Measurements from ENCODE around the gene C10orf67.
"Not testable (repeated sequence)": the region's sequence is repeated elsewhere in the genome, so short reads cannot be mapped to it uniquely, and the experiment has no call there.

C10orf67 gene

DNA sequence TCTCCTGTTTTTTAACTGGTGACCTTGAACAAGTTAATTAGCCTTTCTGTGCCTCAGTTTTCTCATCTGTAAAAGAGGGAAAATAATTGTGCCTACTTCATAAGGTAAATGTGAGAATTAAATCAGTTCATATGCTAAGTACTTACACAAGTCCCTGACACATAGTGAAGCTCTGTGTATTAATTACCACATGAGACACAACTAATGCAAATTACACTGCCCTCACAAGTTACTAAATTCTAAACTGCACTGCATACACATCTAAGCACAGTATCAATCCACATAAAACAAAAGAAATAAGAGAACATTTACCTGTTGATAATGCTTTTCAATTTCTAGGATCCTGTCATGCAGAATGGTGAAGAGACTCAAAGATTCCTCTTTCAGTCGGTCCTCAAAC is 22.5 kb downstream of the C10orf67 start:
- no peak for DNase-seq (ENCODE audit: low read depth)

DNA sequence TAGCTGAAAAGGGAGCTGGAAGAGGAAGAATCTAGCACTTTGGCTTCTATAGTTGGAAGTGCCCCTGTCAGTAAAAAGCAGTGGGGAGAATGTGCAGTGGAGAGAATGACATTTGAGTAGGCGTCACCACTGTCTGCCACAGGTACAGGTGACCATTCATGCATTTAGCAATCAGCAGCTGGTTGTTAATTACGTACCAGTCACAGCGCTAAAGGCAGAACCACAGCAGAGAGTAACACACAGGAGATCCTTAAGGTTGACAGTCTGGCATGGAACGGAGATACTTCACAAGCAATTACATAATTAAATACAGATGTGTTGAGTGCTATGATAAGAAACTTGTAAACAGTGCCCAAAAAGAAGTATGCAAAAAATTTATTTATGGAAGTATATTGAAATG is 24.8 kb downstream of the C10orf67 start:
- peak; percentile 16 for DNase-seq (ENCODE audit: low read depth)

DNA sequence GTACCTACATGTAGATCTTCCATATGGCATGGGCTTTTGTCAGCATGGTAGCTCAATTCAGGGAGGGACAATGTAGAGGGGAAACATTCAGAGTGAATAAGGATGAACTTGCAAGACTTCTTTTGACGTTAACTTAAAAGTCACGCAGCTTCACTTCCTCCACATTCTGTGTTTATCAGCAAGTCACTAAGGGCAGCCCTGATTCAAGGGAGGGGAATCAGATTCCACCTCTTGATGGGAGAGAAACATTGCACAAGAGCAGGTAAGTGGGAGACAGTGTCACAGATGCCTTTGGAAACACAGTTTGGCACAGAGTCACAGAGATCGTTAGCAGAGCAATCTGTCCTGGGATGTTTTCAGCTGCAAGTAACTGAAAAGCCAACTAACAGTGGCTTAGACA is 26.2 kb downstream of the C10orf67 start:
- DNase-seq (ENCODE audit: low read depth), result no peak

DNA sequence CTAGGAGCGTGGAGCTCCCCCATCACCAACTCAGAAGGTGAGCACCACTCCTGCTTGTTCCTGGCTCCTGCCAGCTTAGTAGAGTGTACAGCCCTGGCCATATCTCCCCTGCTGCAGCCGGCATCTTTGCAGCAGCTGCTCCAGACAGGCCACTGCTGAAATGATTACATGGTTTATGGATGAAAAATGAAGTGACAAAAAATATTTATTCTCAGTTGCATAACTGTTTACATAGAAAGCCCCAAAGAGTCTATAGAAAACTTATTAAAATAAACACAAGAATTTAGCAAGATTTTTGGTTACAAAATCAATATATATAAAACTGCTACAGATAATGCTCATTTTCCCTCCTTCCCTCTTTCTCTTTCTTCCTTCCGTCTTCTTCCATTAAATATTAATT is 27.2 kb downstream of the C10orf67 start:
- DNase-seq (ENCODE audit: low read depth), result no peak

DNA sequence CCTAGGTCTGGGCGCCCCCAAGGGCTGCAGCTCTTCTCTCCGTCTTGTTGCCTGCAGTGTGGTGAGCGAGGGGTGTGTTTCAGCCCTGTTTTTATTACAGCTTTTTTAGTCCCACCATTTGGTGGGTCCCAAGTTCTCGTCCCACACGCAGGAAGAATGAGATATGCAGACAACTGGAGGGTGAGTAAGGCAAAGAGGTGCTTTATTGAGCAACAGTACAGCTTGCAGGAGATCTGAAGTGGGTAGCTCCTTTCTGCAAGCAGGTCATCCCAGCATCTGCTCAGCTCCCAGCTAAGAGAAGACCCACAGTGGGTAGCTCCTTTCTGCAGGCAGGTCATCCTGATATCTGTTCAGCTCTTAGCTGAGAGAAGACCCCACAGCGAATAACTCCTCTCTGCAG is 28.2 kb downstream of the C10orf67 start:
- no peak for DNase-seq (ENCODE audit: low read depth)

DNA sequence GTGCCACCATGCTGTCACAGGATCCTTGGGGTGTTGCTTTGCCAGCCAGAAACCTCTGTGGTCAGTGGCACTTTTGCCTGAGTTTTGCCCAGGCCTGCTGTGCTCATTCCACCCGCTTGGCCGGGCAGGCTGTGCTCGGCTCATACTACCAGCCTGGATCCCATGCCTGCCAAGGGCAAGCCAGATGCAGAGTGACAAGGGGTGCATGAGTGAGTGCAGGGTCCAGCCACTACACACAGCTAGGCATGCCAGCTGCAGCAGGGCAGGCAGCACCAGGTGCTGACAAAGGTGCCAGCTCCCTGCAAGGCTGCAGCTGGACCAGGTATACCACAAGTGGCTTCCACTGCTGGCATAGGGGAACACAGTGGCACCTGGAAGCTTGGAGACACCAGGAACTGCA is 28.6 kb downstream of the C10orf67 start:
- DNase-seq (ENCODE audit: low read depth), result no peak

DNA sequence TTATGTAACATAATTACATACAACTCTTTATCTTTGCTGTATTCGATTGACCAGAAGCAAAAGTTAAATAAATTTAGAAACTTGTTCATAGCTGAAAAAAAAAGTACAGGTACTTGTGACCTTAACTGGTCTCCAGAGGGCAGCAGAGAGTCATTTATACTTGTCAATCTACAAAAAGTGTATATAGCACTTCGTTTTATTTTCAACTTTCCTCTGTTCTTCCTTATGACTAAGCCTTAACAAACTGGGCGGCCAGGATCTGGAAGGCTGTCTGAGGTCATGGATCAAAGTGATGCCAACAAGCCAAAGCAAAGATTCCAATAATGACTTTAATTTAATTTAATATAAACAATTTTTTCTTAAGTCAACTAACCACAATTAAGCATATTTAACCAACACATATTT is 29.8 kb downstream of the C10orf67 start:
- DNase-seq (ENCODE audit: low read depth), result peak; percentile 84

DNA sequence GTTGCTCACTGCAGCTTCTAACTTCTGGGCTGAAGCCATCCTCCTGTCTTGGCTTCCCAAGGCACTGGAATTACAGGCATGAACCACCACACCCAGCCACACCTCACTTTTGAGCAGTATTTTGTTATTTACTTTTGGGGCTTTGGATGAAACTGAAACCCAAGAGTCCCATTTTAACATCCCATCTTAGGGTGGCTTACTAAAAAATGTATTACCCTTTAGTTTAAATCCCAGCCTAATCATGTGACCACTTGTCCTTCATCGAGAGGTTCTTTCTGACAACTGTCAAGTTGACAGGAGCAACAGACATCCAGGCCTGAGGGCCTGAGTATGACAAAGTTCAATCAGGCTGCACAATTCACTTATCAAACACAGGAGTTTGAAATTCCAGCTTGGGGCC is 33.6 kb downstream of the C10orf67 start:
- DNase-seq (ENCODE audit: low read depth), result no peak

DNA sequence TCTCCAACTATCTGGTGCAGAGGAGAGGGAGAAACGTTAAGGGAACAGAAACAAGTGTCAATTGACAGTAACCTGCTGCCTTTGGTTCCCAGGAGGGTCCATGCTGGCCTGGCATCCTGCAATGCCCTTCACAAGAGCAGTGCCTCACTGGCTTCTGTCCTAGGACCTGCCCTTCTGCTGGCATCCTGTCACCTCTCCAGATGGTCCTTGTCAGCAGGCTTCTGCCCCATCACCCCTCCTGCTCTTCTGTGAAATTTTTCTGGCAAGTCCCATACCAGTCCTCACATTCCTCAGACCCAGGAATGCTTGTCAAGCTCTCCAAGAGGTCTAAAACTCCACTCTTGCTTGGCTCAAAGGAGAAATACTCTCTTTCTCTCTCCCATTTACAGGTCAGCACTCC is 34.2 kb downstream of the C10orf67 start:
- DNase-seq (ENCODE audit: low read depth), result peak; percentile 58

DNA sequence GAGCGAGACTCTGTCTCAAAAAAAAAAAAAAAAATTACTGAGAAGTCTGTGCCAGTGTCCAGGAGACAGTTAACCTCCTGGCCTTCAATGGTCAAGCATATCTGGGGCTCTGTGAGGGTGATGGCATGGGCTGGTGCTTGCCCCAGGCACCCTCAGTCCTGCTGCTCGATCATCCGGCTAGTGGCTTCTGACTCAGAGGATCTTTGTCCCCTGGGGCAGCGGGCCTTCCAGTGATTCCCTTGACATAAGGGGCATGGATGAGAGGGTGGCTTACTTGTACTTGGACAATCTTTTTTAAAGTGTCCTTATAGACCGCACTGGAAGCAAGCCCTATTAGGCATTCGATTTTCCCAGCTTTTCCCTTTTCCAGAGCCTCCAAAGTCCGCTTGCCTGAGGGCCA is 44.6 kb downstream of the C10orf67 start:
- DNase-seq (ENCODE audit: low read depth), result not testable (repeated sequence)

DNA sequence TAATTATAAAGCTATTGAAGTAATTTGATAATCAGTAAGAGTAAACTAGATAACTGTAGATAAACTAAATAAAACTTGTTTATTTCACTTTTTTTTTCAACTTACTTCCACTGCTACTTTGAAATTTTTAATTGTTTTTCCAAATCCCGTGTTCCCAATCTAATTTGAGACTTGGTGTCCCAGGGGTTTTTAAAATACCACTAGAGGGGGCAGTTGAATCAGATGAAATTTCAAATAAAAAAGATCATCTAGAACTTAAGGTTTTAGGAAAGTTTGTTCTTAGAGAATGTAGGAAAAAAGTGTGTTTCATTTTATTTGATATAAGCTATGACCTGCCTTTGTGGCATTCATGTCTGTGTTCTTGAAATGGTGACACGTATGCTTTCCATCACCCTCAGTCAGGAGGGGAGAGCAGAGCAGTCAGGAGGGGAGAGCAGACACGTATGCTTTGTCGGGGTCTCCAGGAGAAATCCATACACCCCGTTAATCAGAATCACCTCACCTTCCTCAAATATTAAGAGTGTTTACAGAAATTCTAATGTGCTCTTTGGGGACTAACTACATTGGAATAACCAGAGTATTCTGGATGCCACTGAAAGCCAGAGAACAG is 49.9 kb downstream of the C10orf67 start:
- peak; percentile 19 for DNase-seq (ENCODE audit: low read depth)

DNA sequence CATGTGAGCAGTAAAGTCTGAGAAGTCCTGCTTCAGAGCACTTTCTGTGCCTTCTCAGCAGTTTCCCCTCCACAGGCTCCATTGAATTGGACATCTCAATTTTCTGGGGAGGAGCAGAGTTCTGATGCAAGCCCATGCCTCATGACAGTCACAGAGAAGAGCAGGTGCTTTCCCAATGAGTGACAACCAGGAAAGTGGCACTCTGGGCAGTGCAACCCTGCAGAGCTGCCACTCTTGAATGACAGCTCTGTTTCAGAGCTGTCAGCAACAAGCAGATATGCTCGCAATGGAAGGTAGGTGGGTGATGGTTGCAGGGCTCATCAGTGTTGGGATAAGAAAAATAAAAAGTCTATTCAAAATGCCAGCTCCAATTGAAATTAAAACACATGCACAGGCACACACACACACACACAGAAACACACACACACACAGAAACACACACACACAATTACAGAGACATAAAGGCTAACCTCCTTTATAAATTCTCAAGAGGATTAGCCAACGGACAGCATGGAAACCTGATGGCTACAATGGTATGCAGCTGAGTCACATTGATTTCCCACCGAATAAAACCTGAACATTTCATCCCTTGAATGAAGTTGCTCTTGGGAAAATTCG is 50.5 kb downstream of the C10orf67 start:
- DNase-seq (ENCODE audit: low read depth), result no peak

DNA sequence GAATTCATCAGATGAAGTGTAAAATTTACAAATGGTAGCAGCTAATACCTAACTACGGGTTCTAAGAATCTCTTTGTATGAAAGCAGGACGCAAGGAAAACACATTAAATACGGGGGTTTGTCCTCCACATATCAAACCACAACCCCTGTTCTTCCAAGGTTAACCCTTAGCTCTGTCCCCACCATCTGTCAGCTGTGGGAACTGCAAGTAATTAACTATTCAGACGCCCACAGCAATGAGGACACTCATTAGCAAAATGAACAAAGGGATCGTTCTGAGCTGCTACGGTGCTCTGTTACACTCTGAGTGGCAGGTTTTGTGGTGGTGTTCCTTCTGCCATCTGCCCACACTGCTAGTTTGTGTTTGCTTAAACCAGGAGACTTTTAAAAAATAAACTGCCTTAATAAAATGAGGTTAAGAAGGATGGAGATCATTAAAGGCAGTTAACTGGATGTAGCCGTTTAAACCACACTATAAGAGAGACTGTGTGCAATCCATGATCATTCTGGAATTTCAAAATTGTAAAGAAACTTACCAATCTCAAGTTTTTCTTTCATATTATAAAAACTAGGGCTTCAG is 51.4 kb downstream of the C10orf67 start:
- DNase-seq (ENCODE audit: low read depth), result peak; percentile 44

DNA sequence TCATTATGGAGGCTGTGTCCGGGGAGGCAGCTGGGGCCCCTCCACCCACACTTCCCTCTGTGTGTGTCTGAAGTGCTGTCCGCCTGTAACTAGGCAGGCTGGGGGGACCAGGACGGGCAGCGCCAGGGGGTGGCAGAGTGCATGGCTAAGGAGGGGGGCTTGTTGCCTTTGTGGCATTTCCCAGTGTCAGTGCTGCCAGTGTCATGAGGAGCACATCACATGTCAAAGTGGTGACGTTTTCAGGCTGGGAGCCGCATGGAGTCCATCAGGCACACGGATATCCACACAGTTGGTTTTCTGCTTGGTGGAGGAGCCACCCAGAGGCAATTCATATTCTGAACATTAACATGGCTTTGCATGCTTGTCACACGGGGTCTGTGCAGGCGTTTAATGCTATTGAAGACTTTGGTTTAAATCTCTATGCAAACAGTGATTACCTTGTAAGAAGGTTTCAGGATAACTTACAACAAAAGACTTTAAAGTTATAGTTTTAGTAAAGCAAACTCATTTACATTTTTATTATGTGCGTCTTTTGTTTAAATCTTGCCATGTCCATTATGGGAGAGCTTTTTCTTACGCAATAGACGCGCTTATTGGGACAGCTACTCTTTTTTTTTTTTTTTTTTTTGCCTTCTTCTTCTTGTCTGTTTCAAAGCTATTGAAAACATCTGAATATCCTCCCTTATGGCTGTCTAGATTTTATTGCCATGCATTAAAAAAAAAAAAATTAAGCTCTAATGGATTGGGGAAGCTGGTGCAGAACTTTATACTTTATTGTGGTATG is 52.9 kb downstream of the C10orf67 start:
- peak; percentile 2 for DNase-seq (ENCODE audit: low read depth)

DNA sequence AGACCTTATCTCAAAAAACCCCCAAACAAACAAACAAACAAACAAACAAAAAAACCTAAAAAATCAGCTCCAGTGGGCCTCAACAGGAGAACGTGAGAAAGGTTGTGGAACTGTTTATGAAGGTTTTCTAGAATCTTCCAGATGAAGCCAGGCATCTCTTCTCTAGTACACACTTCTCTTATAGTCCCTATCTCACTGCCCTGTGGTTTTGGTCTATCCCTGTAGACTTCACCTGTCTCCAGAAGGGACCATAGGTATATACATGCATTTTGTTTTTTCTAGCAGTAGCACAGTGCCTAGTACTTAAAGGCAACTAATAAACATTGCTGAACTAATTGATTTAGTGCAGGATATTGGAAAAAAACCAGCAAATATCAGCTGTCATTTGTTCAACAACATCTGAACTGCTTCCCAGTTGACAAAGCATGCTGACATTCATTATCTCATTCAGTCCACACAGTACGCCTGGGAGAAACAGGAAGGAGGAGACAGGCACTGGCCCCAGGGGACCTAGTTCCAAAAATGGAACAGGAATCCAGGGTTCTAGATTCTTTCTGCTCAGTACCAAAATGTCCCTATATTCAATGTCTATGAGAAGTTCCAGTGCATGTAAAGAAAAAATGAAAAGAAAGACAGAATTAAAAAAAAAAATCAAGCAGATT is 59.8 kb downstream of the C10orf67 start:
- no peak for DNase-seq (ENCODE audit: low read depth)

DNA sequence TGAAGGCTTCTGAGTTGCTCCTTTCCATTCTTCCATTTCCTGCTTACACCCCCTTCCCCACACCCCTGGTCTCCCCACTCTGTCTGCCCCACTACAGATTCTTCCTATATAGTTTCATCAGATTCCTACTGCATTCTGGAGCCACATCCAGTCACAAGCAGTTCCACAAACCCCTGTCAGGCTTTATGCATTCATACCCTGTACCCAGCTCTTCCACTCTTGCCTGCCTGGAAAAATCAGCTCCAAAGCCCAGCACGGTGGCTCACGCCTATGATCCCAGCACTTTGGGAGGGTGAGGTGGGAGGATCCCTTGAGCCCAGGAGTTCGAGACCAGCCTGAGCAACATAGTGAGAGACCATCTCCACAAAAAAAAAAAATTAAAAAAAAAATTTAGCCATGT is 60.4 kb downstream of the C10orf67 start:
- DNase-seq (ENCODE audit: low read depth), result no peak

DNA sequence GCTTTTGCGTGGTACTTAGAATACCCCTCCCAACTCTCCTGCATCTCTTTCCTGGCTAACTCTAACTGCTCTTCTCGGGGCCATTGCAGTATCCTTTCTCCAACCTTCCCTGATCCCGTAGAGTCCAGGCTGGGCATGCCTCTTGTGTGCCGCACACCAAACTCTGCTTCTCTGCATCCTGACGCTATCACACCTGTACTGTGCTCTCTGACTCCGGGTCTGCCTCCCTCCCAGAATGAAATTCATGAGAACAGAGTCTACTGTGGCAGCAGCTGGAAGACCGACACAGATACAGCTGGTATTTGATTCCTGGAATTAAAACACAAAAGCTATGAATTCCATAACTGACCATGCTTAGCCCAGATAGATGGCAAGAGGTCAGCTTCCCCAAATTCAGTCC is 60.9 kb downstream of the C10orf67 start:
- DNase-seq (ENCODE audit: low read depth), result no peak

DNA sequence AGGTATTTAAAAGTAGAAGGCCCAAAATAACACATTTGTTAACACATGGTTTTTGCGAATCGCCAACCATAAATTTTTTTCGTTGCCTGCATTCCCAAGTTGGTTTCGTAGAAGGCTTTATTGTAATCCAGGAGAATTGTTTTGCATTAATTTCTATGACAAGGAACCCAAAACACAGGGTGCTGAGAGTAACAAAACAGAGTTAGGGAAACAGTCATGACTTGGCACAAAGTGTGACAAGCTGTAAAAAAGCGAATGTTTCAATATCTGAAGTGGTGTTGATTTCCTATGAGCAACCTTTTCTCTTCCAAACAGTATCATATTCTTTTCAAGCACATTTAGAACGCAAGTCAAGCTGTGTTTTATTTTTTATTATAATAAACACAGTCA is 63.6 kb downstream of the C10orf67 start:
- DNase-seq (ENCODE audit: low read depth), result no peak

DNA sequence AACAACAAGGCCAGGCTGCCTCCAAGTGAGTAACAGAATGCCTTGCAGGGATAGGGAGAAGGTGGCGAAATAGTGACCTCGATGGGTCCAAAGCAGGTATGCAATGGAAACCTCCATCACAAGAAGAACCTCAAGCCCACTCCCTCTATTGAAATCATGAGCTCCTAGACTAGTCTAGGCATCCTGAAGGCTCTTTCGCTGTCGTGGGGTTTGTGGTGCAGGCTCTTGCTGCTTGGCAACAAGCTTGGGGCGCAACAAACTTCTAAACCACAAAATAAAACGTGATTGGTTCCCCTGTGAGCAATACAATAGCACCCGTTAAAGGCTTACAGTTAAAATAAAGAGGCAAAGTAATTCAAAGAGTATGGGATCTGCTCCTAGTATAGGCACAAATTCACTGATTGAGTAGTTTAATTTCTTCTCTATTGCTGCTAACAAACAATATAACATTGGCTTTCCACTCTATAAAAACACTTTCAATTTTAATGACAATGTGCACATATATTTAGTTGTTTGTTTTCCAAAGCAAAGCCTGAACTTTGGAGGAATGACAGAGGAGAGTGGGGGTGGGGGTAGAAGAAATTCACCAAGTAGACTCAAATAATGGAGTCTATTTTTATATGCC is 64.1 kb downstream of the C10orf67 start:
- DNase-seq (ENCODE audit: low read depth), result no peak

DNA sequence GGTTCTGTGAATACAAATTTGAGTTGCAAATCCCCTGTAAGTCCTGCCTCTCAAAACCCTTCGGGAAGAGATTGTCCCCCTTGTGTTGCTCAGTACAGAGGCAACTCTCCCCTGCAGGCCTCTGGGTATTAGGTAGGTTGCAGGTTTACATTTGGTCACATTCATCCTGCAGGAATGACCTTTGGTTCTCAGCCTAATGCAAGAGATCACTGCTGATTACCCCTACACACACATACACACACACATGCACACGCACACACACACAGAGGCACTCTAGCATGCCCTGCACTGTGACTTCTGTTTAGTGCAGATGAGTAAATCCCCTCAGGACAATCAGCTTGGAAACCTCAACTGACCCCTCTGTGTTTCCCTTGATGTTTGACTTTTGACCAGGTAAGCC is 69.2 kb downstream of the C10orf67 start:
- no peak for DNase-seq (ENCODE audit: low read depth)

DNA sequence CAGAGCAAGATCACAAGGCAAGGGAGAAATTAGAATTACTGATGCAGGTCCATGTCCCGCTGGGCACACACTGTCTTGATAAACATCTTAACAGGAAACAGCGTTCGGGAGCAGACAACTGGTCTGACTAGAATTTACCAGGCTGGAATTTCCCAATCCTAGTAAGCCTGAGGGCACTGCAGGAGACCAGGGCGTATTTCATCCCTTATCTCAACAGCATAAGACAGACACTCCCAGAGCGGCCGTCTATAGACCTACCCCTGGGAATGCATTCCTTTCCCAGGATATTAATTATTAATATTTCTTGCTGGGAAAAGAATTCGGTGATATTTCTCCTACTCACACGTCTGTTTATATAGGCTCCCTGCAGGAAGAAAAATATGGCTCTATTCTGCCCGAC is 70.4 kb downstream of the C10orf67 start:
- not testable (repeated sequence) for DNase-seq (ENCODE audit: low read depth)

DNA sequence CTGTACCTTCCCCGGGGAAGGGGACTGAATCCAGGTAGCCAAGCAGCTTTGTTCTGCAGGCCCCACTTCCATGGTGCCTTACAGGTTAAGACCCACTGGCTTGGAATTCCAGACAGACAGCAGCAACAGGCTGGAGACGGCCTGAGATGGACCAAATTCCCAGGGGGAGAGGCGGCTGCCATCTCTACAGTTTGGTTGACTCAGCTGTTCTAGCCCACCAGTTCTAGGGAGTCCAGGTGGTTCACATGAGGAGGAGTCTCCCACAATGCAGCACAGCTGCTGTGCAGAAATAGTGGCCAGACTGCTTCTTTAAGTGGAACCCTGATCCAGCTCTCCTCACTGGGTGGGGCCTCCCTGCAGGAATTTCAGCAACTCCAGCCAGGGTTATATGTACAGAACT is 74.1 kb downstream of the C10orf67 start:
- no peak for DNase-seq (ENCODE audit: low read depth)

Data from EH (cell line).